A549 (cell line): ENCODE data around the gene SRMS.

ENCODE experiments used
- BHLHE40 ChIP-seq: IDR thresholded peaks from 2 replicates; pipeline ENCODE4 v1.6.1; 2012; ENCODE audit warnings: low read depth, low read length, inconsistent platforms
- CHD4 ChIP-seq: fragments of 200-600 bp; sonication (generic); IDR thresholded peaks from 2 replicates; pipeline ENCODE4 v1.6.1; 2016; ENCODE audit warnings: antibody characterized with exemption, mild to moderate bottlenecking, borderline replicate concordance
- ESRRA ChIP-seq: fragments of 150-350 bp; IDR thresholded peaks from 2 replicates; pipeline ENCODE4 v1.6.1; 2014; ENCODE audit warnings: mild to moderate bottlenecking, low read length, borderline replicate concordance
- HDAC2 ChIP-seq: fragments of 200-600 bp; sonication (generic); IDR thresholded peaks from 2 replicates; pipeline ENCODE4 v1.6.1; 2016
- MYC ChIP-seq: IDR thresholded peaks from 2 replicates; pipeline ENCODE4 v1.6.1; 2012; ENCODE audit warnings: mild to moderate bottlenecking, inconsistent platforms, low read length, improper control_type of control experiment, borderline replicate concordance
- PBX3 ChIP-seq: IDR thresholded peaks from 2 replicates; pipeline ENCODE4 v1.6.1; 2012
- POLR2A ChIP-seq: IDR thresholded peaks from 2 replicates; pipeline ENCODE4 v1.6.1; 2012; ENCODE audit warnings: mild to moderate bottlenecking, low read length
- RFX5 ChIP-seq: fragments of 450-650 bp; IDR thresholded peaks from 2 replicates; pipeline ENCODE4 v1.7.1; 2014; ENCODE audit warnings: antibody characterized with exemption, mild to moderate bottlenecking, moderate library complexity
- TF ChIP-seq, protein P1 (sequence below): fragments of >200 bp; sonication (Bioruptor Twin); formaldehyde crosslinking; IDR thresholded peaks from 3 replicates; pipeline ENCODE4 v1.5.1; 2016

- TF ChIP-seq POLR2A (no peak), HDAC2 (no peak), RFX5 (no peak), ESRRA (no peak), MYC (no peak), CHD4 (no peak), PBX3 (no peak), BHLHE40 (no peak)
- TF ChIP-seq, protein P1, sequence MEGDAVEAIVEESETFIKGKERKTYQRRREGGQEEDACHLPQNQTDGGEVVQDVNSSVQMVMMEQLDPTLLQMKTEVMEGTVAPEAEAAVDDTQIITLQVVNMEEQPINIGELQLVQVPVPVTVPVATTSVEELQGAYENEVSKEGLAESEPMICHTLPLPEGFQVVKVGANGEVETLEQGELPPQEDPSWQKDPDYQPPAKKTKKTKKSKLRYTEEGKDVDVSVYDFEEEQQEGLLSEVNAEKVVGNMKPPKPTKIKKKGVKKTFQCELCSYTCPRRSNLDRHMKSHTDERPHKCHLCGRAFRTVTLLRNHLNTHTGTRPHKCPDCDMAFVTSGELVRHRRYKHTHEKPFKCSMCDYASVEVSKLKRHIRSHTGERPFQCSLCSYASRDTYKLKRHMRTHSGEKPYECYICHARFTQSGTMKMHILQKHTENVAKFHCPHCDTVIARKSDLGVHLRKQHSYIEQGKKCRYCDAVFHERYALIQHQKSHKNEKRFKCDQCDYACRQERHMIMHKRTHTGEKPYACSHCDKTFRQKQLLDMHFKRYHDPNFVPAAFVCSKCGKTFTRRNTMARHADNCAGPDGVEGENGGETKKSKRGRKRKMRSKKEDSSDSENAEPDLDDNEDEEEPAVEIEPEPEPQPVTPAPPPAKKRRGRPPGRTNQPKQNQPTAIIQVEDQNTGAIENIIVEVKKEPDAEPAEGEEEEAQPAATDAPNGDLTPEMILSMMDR: no peak
Observed at GRCh38 chr20:63520934-63521601, 26.5 kb downstream of the SRMS start.
